GM19351 (cell line): ENCODE measurements around the gene SH3RF3.
"Not testable (repeated sequence)": the region's sequence is repeated elsewhere in the genome, so short reads cannot be mapped to it uniquely, and the experiment has no call there.

Experiments
- ATAC-seq: cut with Tn5 transposase; IDR thresholded peaks from one replicate; pipeline ENCODE4 v1.9.1; 2021; ENCODE audit warnings: mild to moderate bottlenecking, moderate library complexity; ENCODE audit not compliant: unreplicated experiment

SH3RF3 gene

GRCh38 chr2:109213646-109214433 is 84.8 kb downstream of the SH3RF3 start:
- ATAC-seq, result peak; percentile 74

- no peak for ATAC-seq
These were observed 85.8 kb downstream of the SH3RF3 start for GRCh38 chr2:109214651-109215371.

GRCh38 chr2:109215866-109216265 is 86.9 kb downstream of the SH3RF3 start:
- ATAC-seq, result no peak

GRCh38 chr2:109216332-109216731 is 87.3 kb downstream of the SH3RF3 start:
- no peak for ATAC-seq

- no peak for ATAC-seq
These were observed 88.5 kb downstream of the SH3RF3 start for GRCh38 chr2:109217362-109218086.

- ATAC-seq, result peak; percentile 52
These were observed 89.2 kb downstream of the SH3RF3 start for GRCh38 chr2:109218087-109218791.

GRCh38 chr2:109218792-109219126 is 89.8 kb downstream of the SH3RF3 start:
- ATAC-seq, result no peak

GRCh38 chr2:109220860-109221259 is 91.9 kb downstream of the SH3RF3 start:
- ATAC-seq, result no peak

- not testable (repeated sequence) for ATAC-seq
These were observed 92.3 kb downstream of the SH3RF3 start for GRCh38 chr2:109221316-109221715.

- ATAC-seq, result no peak
These were observed 93.4 kb downstream of the SH3RF3 start for GRCh38 chr2:109222422-109222821.

- no peak for ATAC-seq
These were observed 93.9 kb downstream of the SH3RF3 start for GRCh38 chr2:109222825-109223471.

GRCh38 chr2:109223490-109223889 is 94.5 kb downstream of the SH3RF3 start:
- ATAC-seq, result no peak

- not testable (repeated sequence) for ATAC-seq
These were observed 95.3 kb downstream of the SH3RF3 start for GRCh38 chr2:109224341-109224740.

- no peak for ATAC-seq
These were observed 96.3 kb downstream of the SH3RF3 start for GRCh38 chr2:109225170-109225782.

- ATAC-seq, result no peak
These were observed 97.1 kb downstream of the SH3RF3 start for GRCh38 chr2:109226128-109226527.

- ATAC-seq, result no peak
These were observed 97.6 kb downstream of the SH3RF3 start for GRCh38 chr2:109226622-109227021.

- ATAC-seq, result no peak
These were observed 100.2 kb downstream of the SH3RF3 start for GRCh38 chr2:109229094-109229675.

- ATAC-seq, result no peak
These were observed 102.0 kb downstream of the SH3RF3 start for GRCh38 chr2:109230941-109231420.

- ATAC-seq, result no peak
These were observed 102.4 kb downstream of the SH3RF3 start for GRCh38 chr2:109231428-109231827.
